HepG2 (cell line): ENCODE data around the gene WNT3A. TPM values are rescaled to one million over a fixed set of nuclear protein-coding genes. Genes with fewer than 3 reads are reported as not detected.

Experiments
- BRD4 ChIP-seq: sonication (generic); formaldehyde crosslinking; IDR thresholded peaks from 2 replicates; pipeline ENCODE4 v1.4.0; 2020; ENCODE audit warnings: missing genetic modification reagents
- DNMT1 ChIP-seq: sonication (generic); formaldehyde crosslinking; IDR thresholded peaks from 2 replicates; pipeline ENCODE4 v1.5.1; 2020; ENCODE audit warnings: mild to moderate bottlenecking, missing genetic modification reagents
- FOXA1 ChIP-seq, 2 experiments: fragments of 450-650 bp in 1 of 2; sonication (generic) in 1 of 2; formaldehyde crosslinking in 1 of 2; IDR thresholded peaks; 2 replicates each; pipeline versions ENCODE4 v1.4.0 to v1.6.1; 2016 to 2020; ENCODE audit warnings: missing genetic modification reagents in 1 of 2
- KAT2B ChIP-seq: fragments of 150-350 bp; IDR thresholded peaks from 2 replicates; pipeline ENCODE4 v1.6.1; 2014; ENCODE audit warnings: low read depth, low read length, borderline replicate concordance
- KLF12 ChIP-seq: sonication (generic); formaldehyde crosslinking; IDR thresholded peaks from 2 replicates; pipeline ENCODE4 v1.4.0; 2020; ENCODE audit warnings: missing genetic modification reagents, borderline replicate concordance
- LCORL ChIP-seq, 2 experiments: fragments of 450-650 bp in 1 of 2; sonication (generic) in 1 of 2; formaldehyde crosslinking in 1 of 2; IDR thresholded peaks; 2 replicates each; pipeline versions ENCODE4 v1.5.0 to v1.6.1; 2017 to 2020; ENCODE audit warnings: antibody characterized with exemption in 1 of 2, missing genetic modification reagents in 1 of 2
- SMAD1 ChIP-seq: sonication (generic); formaldehyde crosslinking; IDR thresholded peaks from 2 replicates; pipeline ENCODE4 v1.4.0; 2020; ENCODE audit warnings: missing genetic modification reagents, low read depth, mild to moderate bottlenecking, borderline replicate concordance
- SOX13 ChIP-seq, 3 experiments: fragments of 450-650 bp in 1 of 3; sonication (generic) in 1 of 3; formaldehyde crosslinking in 1 of 3; IDR thresholded peaks in 2 of 3; conservative IDR thresholded peaks in 1 of 3; 2 replicates each; pipeline versions ENCODE4 v1.5.0 to v1.6.1; 2016 to 2020; ENCODE audit warnings: antibody characterized with exemption in 1 of 3, mild to moderate bottlenecking in 1 of 3, missing compliant biosample characterization in 1 of 3, missing genetic modification reagents in 1 of 3, moderate library complexity in 1 of 3
- SP5 ChIP-seq: IDR thresholded peaks from 2 replicates; pipeline ENCODE4 v1.6.1; 2016; ENCODE audit warnings: low read depth, borderline replicate concordance
- TOE1 ChIP-seq: sonication (generic); formaldehyde crosslinking; IDR thresholded peaks from 2 replicates; pipeline ENCODE4 v1.4.0; 2020; ENCODE audit warnings: mild to moderate bottlenecking, missing genetic modification reagents
- ZFX ChIP-seq: sonication (generic); formaldehyde crosslinking; IDR thresholded peaks from 2 replicates; pipeline ENCODE4 v1.4.0; 2020; ENCODE audit warnings: mild to moderate bottlenecking, low read depth, missing genetic modification reagents, moderate library complexity
- ZMAT3 ChIP-seq: sonication (generic); formaldehyde crosslinking; conservative IDR thresholded peaks from 2 replicates; pipeline ENCODE4 v1.7.0; 2021; ENCODE audit warnings: missing genetic modification reagents
- ZNF256 ChIP-seq: sonication (generic); formaldehyde crosslinking; conservative IDR thresholded peaks from 2 replicates; pipeline ENCODE4 v1.4.0; 2020; ENCODE audit warnings: missing genetic modification reagents
- ZNF543 ChIP-seq: sonication (generic); formaldehyde crosslinking; IDR thresholded peaks from 2 replicates; pipeline ENCODE4 v1.4.0; 2020; ENCODE audit warnings: mild to moderate bottlenecking, missing genetic modification reagents
- ZNF616 ChIP-seq: sonication (generic); formaldehyde crosslinking; IDR thresholded peaks from 2 replicates; pipeline ENCODE4 v1.5.0; 2020; ENCODE audit warnings: low read depth, mild to moderate bottlenecking, missing genetic modification reagents
- polyA plus RNA-seq, 8 experiments: library from polyadenylated mRNA; depleted of rRNA in 3 of 8; stranded (reverse) in 7 of 8; unstranded in 1 of 8; fragments of >200 nt; fragmentation: Illumina TruSeq in 4 of 8; extraction: Trizol in 4 of 8; gene quantifications; 2 replicates each; pipeline versions ENCODE4 v1.2.1 to v1.2.3, GENCODE V29; 2011 to 2016; ENCODE audit warnings: low read depth in 4 of 8, missing spikeins in 1 of 8, mixed read lengths in 1 of 8; ENCODE audit not compliant: insufficient read depth in 1 of 8
- total RNA-seq, 5 experiments: library from RNA; depleted of rRNA; stranded (reverse); fragments of >200 nt; fragmentation: Illumina TruSeq; extraction: Trizol; gene quantifications; 2 replicates each; pipeline ENCODE4 v1.2.3, GENCODE V29; 2016; ENCODE audit warnings: low read depth in 1 of 5
- TF ChIP-seq, protein P1 (sequence below): IDR thresholded peaks from 2 replicates; pipeline ENCODE4 v1.6.1; 2016; ENCODE audit warnings: mild to moderate bottlenecking, missing biosample characterization, missing genetic modification reagents
- TF ChIP-seq, protein P2 (sequence below): sonication (generic); formaldehyde crosslinking; IDR thresholded peaks from 2 replicates; pipeline ENCODE4 v1.4.0; 2020; ENCODE audit warnings: missing genetic modification reagents, mild to moderate bottlenecking, borderline replicate concordance
- TF ChIP-seq, protein P3 (sequence below): IDR thresholded peaks from 2 replicates; pipeline ENCODE4 v1.6.1; 2016; ENCODE audit warnings: missing biosample characterization, missing genetic modification reagents, low read depth
- TF ChIP-seq, protein P4 (sequence below), 2 experiments: sonication (generic) in 1 of 2; formaldehyde crosslinking in 1 of 2; IDR thresholded peaks; 2 replicates each; pipeline versions ENCODE4 v1.4.0 to v1.6.1; 2018 to 2020; ENCODE audit warnings: missing genetic modification reagents in 2 of 2, borderline replicate concordance in 1 of 2, low read depth in 1 of 2, mild to moderate bottlenecking in 1 of 2, missing biosample characterization in 1 of 2

The WNT3A gene
- total and polyA plus RNA-seq, 2 of the 13 experiments (the other 11 are each of a cell fraction or from before 2014, with no cell fraction given) = not detected

DNA sequence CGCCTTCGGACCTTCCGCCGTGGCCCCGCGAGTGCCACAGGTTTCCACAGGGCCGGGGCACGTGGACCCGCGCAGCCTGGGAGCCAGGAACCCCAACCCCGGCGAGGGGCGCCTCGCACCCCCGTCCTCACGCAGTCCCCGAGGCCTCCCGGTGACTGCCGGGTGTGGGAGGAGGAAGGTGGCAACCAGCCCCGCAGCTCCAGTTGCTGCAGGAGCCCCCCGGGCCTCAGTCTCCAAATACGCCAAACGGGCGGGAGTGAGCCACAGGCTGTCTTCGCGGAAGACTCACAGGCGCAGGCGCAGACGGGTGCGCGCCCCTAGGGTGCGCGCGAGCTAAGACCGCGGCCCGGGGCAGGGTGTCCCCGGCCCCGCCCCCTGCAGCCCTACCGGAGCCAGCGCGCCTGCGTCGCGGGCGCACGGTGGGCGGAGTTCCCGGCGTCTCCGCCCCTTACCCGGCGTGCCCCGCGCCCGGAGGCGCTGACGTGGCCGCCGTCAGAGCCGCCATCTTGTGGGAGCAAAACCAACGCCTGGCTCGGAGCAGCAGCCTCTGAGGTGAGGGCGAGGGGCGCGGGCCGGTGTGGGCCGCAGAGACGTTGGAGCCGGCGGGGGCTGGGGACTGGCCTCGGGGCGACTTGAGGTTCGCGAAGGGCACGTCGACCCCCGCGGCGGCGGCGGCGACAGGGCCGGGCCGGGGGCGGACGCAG, 75.6 kb downstream of the WNT3A start, which contains the start of gene ARF1 (continued):
- TF ChIP-seq ZNF543 (CRISPR knock-in tag) (peak; percentile 71; the same call in 1 of the 2 replicates), ZNF616 (no peak; the same call in 1 of the 2 replicates), KAT2B (no peak), FOXA1 (IDR thresholded peaks at IDR 0.05) (no peak), FOXA1 (CRISPR knock-in tag; IDR thresholded peaks at IDR 0.05) (0 out of 2 replicates have a peak, but pooled peaks have one; percentile 11), KLF12 (0 out of 2 replicates have a peak, but pooled peaks have one; percentile 24), ZFX (CRISPR knock-in tag) (peak; percentile 93), ZNF256 (peak; percentile 48; the same call in 1 of the 2 replicates), SOX13 (IDR thresholded peaks at IDR 0.05) (no peak), SOX13 (CRISPR knock-in tag; conservative IDR thresholded peaks at IDR 0.05 in 1 of 2, IDR thresholded peaks at IDR 0.05 in 1 of 2) (0 out of 4 replicates have a peak, but pooled peaks of 1 of the 2 experiments have one; percentile 5), LCORL (IDR thresholded peaks at IDR 0.05) (no peak), LCORL (CRISPR knock-in tag; IDR thresholded peaks at IDR 0.05) (0 out of 2 replicates have a peak, but pooled peaks have one; percentile 12), ZMAT3 (0 out of 2 replicates have a peak, but pooled peaks have one; percentile 66), TOE1 (CRISPR knock-in tag) (0 out of 2 replicates have a peak, but pooled peaks have one; percentile 52), SMAD1 (no peak), DNMT1 (CRISPR knock-in tag) (no peak), BRD4 (CRISPR knock-in tag) (0 out of 2 replicates have a peak, but pooled peaks have one; percentile 66), SP5 (CRISPR knock-in tag) (peak; percentile 59)
- TF ChIP-seq, protein P1, sequence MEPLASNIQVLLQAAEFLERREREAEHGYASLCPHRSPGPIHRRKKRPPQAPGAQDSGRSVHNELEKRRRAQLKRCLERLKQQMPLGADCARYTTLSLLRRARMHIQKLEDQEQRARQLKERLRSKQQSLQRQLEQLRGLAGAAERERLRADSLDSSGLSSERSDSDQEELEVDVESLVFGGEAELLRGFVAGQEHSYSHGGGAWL (CRISPR knock-in tag) = peak; percentile 44; the same call in 1 of the 2 replicates
- TF ChIP-seq, protein P2, sequence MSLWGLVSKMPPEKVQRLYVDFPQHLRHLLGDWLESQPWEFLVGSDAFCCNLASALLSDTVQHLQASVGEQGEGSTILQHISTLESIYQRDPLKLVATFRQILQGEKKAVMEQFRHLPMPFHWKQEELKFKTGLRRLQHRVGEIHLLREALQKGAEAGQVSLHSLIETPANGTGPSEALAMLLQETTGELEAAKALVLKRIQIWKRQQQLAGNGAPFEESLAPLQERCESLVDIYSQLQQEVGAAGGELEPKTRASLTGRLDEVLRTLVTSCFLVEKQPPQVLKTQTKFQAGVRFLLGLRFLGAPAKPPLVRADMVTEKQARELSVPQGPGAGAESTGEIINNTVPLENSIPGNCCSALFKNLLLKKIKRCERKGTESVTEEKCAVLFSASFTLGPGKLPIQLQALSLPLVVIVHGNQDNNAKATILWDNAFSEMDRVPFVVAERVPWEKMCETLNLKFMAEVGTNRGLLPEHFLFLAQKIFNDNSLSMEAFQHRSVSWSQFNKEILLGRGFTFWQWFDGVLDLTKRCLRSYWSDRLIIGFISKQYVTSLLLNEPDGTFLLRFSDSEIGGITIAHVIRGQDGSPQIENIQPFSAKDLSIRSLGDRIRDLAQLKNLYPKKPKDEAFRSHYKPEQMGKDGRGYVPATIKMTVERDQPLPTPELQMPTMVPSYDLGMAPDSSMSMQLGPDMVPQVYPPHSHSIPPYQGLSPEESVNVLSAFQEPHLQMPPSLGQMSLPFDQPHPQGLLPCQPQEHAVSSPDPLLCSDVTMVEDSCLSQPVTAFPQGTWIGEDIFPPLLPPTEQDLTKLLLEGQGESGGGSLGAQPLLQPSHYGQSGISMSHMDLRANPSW (CRISPR knock-in tag) = no peak
- TF ChIP-seq, protein P3, sequence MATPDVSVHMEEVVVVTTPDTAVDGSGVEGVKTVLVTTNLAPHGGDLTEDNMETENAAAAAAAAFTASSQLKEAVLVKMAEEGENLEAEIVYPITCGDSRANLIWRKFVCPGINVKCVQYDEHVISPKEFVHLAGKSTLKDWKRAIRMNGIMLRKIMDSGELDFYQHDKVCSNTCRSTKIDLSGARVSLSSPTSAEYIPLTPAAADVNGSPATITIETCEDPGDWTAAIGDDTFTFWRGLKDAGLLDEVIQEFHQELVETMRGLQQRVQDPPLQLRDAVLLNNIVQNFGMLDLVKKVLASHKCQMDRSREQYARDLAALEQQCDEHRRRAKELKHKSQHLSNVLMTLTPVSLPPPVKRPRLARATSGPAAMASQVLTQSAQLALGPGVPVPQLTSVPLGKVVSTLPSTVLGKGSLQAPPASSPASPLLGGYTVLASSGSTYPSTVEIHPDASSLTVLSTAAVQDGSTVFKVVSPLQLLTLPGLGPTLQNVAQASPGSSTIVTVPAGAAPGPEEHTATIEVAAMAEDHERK (CRISPR knock-in tag) = 0 out of 2 replicates have a peak, but pooled peaks have one; percentile 48
- TF ChIP-seq, protein P4, sequence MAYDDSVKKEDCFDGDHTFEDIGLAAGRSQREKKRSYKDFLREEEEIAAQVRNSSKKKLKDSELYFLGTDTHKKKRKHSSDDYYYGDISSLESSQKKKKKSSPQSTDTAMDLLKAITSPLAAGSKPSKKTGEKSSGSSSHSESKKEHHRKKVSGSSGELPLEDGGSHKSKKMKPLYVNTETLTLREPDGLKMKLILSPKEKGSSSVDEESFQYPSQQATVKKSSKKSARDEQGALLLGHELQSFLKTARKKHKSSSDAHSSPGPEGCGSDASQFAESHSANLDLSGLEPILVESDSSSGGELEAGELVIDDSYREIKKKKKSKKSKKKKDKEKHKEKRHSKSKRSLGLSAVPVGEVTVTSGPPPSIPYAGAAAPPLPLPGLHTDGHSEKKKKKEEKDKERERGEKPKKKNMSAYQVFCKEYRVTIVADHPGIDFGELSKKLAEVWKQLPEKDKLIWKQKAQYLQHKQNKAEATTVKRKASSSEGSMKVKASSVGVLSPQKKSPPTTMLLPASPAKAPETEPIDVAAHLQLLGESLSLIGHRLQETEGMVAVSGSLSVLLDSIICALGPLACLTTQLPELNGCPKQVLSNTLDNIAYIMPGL (CRISPR knock-in tag; IDR thresholded peaks at IDR 0.05; ENCODE audit: borderline replicate concordance in 1 of 2, low read depth in 1 of 2) = peak; percentile 42 to 47; a peak in 3 of 4 replicates
